ENCODE data around the gene CRHBP.

The CRHBP gene

GRCh38 chr5:76947082-76947503, 5.8 kb upstream of the CRHBP start:
- no peak for DNase-seq (ENCODE audit: extremely low read depth, insufficient read length)
- H3K27me3 ChIP-seq (replicated peaks; ENCODE audit: control insufficient read depth, insufficient read depth, low read length) = no peaks in the 10 kb centered on the region; the same call in none of the 2 replicates
- no peaks in the 10 kb centered on the region for H3K36me3 ChIP-seq (ENCODE audit: control insufficient read depth, insufficient read depth, low read length)
- H3K4me3 ChIP-seq (replicated peaks; ENCODE audit: low read depth, low read length) = no peak overlapping the region
- TF ChIP-seq CTCF (IDR thresholded peaks at IDR 0.05; ENCODE audit: insufficient read depth, low read length, poor library complexity, severe bottlenecking) = no peak

DNA sequence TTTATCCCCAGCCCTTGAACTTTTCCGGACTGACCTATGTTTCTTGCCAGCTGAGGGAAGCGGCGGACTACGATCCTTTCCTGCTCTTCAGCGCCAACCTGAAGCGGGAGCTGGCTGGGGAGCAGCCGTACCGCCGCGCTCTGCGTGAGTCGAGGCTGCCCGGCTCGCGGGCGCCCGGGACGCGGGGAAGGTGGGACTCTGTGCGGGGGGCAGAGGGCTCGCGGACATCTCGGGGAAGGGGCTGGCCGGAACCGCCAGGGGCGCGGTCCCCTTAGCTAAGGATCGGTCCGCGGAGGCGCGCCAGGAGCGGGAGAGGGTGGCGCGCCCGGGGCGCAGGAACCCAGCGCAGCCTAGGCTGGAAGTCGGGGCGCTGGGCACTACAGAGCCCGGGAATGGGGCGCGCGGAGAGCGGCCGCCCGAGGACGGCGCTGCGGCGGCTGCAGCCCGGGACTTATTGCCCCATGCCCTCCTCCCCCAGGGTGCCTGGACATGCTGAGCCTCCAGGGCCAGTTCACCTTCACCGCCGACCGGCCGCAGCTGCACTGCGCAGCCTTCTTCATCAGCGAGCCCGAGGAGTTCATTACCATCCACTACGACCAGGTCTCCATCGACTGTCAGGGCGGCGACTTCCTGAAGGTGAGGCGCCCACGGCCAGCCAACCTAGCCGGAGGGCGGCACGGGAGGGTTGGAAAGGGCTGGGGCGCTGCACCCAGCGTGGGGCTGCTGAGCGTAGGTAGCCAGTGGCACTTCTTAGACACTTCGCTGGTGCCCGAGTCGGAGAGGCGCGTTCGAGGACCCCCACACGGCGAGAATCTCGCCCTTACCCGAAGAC, 922 bp downstream of the CRHBP start:
- no peak overlapping the region for H3K4me3 ChIP-seq (replicated peaks; ENCODE audit: low read depth, low read length)
- peaks cover 5% of the 10 kb centered on the region for H3K27me3 ChIP-seq (replicated peaks; ENCODE audit: control insufficient read depth, insufficient read depth, low read length)
- no peak for DNase-seq (ENCODE audit: extremely low read depth, insufficient read length)
- TF ChIP-seq CTCF (IDR thresholded peaks at IDR 0.05; ENCODE audit: insufficient read depth, low read length, poor library complexity, severe bottlenecking) = no peak
- H3K36me3 ChIP-seq (ENCODE audit: control insufficient read depth, insufficient read depth, low read length) = no peaks in the 10 kb centered on the region

GRCh38 chr5:76954383-76954763, 1.5 kb downstream of the CRHBP start:
- no peak overlapping the region for H3K4me3 ChIP-seq (replicated peaks; ENCODE audit: low read depth, low read length)
- DNase-seq (ENCODE audit: extremely low read depth, insufficient read length) = no peak
- no peaks in the 10 kb centered on the region for H3K36me3 ChIP-seq (ENCODE audit: control insufficient read depth, insufficient read depth, low read length)
- no peak for TF ChIP-seq CTCF (IDR thresholded peaks at IDR 0.05; ENCODE audit: insufficient read depth, low read length, poor library complexity, severe bottlenecking)
- peaks cover 5% of the 10 kb centered on the region for H3K27me3 ChIP-seq (replicated peaks; ENCODE audit: control insufficient read depth, insufficient read depth, low read length)

DNA sequence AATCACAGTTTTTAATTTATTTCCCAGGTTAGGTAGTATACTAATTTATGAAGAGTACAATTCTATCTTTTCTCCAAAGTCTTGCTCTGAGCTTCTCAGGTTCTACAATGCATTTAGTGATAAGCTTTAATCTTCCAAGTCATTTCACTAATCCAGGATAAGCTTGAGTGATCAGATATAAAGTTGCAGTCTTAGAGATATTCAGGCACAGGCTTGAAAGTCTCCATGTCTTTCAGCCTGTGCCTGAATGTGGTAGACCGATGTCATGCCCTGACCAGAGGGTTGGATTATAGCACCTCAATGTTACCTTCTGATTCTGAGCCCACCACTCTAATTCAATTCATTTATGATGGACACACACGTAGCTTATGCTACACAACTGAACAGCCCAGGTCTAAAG, 3.2 kb downstream of the CRHBP start:
- no peak for TF ChIP-seq CTCF (IDR thresholded peaks at IDR 0.05; ENCODE audit: insufficient read depth, low read length, poor library complexity, severe bottlenecking)
- H3K27me3 ChIP-seq (replicated peaks; ENCODE audit: control insufficient read depth, insufficient read depth, low read length) = peaks cover 5% of the 10 kb centered on the region
- H3K4me3 ChIP-seq (replicated peaks; ENCODE audit: low read depth, low read length) = no peak overlapping the region
- no peaks in the 10 kb centered on the region for H3K36me3 ChIP-seq (ENCODE audit: control insufficient read depth, insufficient read depth, low read length)
- DNase-seq (ENCODE audit: extremely low read depth, insufficient read length) = no peak

DNA sequence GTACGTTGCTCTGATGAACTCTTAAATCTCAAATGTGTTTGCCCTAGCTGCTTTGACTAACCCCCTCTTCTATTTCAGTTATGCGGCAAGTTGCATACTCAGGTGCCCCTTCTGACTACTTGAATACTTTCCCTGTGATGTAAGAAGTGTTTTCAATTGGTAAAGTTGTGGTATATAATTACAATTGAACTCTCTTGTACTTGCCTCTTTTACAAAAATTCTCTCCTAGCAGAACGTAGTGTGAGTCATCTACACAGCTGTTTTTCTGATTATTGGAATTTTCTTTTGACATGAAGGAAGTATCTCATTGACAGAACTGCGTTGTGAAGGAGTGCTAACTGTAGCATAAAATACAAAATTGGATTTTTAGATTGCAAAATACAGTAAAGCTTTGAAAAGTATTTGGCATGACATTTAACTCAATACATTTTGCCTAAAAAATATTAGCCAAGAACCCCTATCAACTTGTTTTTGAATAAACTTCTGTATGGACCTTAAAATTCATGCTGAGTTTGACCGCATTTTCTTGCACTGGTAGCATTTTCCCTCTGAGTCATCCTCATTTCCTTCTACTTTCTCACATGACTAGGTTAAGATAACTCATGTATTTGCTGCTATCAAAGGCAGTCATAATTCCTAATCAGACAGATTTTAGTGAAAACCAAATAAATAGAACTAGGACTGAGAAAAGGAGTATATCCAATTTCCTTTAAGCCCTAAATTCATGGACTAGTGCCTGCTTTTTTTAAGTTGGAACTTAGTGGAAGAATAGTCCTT, 6.3 kb downstream of the CRHBP start:
- H3K4me3 ChIP-seq (replicated peaks; ENCODE audit: low read depth, low read length) = no peak overlapping the region
- DNase-seq (ENCODE audit: extremely low read depth, insufficient read length) = peak; percentile 20
- no peaks in the 10 kb centered on the region for H3K36me3 ChIP-seq (ENCODE audit: control insufficient read depth, insufficient read depth, low read length)
- TF ChIP-seq CTCF (IDR thresholded peaks at IDR 0.05; ENCODE audit: insufficient read depth, low read length, poor library complexity, severe bottlenecking) = no peak
- peaks cover 1% of the 10 kb centered on the region; the same call in 1 of the 2 replicates for H3K27me3 ChIP-seq (replicated peaks; ENCODE audit: control insufficient read depth, insufficient read depth, low read length)

All from GM06990 (cell line).